ENCODE measurements around the gene EEFSEC. TPM values are rescaled to one million over a fixed set of nuclear protein-coding genes. Genes with fewer than 3 reads are reported as not detected.

Gene EEFSEC
- total RNA-seq, 4 donors from 2014 or later, result 9.1 to 17.4 (median 15.8) TPM

DNA sequence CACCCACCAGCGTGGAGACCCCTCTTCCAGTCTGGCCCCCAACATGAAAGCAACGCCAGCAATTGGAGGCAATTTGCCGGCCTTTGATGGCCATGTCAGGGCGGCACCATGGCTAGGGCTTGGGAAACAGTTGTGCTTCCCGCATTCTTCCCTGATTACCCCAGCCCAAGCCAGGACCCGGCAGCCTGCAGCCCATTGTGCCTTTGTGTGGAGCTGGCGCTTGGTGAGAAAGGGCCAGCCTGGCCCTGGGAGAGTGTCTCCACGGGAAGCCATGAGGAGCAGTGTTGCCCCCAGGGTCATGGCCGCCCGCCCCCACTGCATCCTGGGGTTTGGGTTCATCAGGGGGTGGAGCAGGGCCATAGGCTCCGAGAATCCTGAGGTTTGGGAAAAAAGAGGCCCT, 247.4 kb downstream of the EEFSEC start:
- H3K36me3 ChIP-seq, result peaks cover 0 to 3% (median 0%) of the 10 kb centered on the region in 4 donors
- no peak for TF ChIP-seq POLR2AphosphoS5 (IDR thresholded peaks at IDR 0.05)
- TF ChIP-seq POLR2A (IDR thresholded peaks at IDR 0.05; ENCODE audit: low read depth), result no peak
- TF ChIP-seq, protein P1, sequence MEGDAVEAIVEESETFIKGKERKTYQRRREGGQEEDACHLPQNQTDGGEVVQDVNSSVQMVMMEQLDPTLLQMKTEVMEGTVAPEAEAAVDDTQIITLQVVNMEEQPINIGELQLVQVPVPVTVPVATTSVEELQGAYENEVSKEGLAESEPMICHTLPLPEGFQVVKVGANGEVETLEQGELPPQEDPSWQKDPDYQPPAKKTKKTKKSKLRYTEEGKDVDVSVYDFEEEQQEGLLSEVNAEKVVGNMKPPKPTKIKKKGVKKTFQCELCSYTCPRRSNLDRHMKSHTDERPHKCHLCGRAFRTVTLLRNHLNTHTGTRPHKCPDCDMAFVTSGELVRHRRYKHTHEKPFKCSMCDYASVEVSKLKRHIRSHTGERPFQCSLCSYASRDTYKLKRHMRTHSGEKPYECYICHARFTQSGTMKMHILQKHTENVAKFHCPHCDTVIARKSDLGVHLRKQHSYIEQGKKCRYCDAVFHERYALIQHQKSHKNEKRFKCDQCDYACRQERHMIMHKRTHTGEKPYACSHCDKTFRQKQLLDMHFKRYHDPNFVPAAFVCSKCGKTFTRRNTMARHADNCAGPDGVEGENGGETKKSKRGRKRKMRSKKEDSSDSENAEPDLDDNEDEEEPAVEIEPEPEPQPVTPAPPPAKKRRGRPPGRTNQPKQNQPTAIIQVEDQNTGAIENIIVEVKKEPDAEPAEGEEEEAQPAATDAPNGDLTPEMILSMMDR (IDR thresholded peaks at IDR 0.05), result no peak
- no peak for TF ChIP-seq EP300 (IDR thresholded peaks at IDR 0.05)
- no peak for DNase-seq (ENCODE audit: extremely low spot score)
- H3K4me1 ChIP-seq, result peaks cover 0 to 7% (median under 1%) of the 10 kb centered on the region in 4 donors
- H3K27ac ChIP-seq (replicated peaks in 1 of 4), result no peak overlapping the region
- H3K9me3 ChIP-seq, result no peaks in the 10 kb centered on the region
- 82% methylated on average over 4 of the region's 11 CpGs for WGBS
- no peaks in the 10 kb centered on the region for H3K27me3 ChIP-seq
- intact Hi-C loops (cut with DNase I), result no loop called here
- H3K4me3 ChIP-seq, result no peak overlapping the region

DNA sequence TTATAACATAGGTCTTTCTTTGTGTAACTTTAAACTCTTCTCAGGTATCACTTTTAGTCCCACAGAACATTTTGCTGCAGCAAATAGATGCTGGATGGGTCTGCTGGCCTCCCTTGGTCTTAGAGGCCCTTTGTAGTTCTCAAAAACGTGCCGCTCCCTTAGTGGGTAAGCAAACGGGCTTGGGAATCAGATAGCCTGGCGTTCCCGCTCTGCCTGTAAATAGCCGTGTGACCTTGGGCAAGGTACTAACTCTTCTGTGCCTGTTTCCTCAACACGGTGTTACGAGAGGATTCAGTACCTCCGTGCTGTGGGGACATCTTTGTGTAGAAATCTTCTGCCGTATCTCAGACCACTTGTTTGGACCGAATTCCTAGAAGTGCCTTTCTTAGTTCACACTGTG, 249.0 kb downstream of the EEFSEC start:
- DNase-seq (ENCODE audit: extremely low spot score), result no peak
- Histone ChIP-seq H3K9me3 (no peaks in the 10 kb centered on the region), H3K4me1 (peaks cover 0 to 6% (median 0%) of the 10 kb centered on the region in 4 donors), H3K4me3 (no peak overlapping the region), H3K36me3 (peaks cover 0 to 3% (median 0%) of the 10 kb centered on the region in 4 donors), H3K27me3 (no peaks in the 10 kb centered on the region), H3K27ac (replicated peaks in 1 of 4) (no peak overlapping the region)
- WGBS, result 92% methylated on average over 11 of the region's 11 CpGs
- intact Hi-C loops (cut with DNase I), result no loop called here
- TF ChIP-seq POLR2AphosphoS5 (IDR thresholded peaks at IDR 0.05) (no peak), POLR2A (IDR thresholded peaks at IDR 0.05; ENCODE audit: low read depth) (no peak), EP300 (IDR thresholded peaks at IDR 0.05) (no peak)
- TF ChIP-seq, protein P1 (IDR thresholded peaks at IDR 0.05), result no peak

DNA sequence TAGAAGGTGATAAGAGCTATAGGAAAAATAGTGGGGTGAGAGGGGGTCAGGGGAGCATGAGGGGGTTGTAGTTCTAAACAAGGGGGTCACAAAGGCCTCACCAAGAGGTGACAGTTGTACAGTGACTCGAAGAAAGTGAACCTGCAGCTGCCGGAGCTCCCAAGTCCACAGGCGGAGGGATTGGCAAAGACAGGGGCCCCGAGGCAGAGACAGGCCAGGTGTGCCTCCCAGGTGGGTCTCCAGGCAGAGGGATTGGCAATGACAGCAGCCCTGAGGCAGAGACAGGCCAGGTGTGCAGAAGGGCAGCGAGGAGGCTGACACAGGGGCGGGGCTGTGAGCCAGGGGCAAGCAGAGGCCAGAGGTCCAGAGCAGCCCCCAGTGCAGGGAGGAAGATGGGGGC, 249.7 kb downstream of the EEFSEC start:
- no peak for TF ChIP-seq EP300 (IDR thresholded peaks at IDR 0.05)
- TF ChIP-seq POLR2A (IDR thresholded peaks at IDR 0.05; ENCODE audit: low read depth), result no peak
- TF ChIP-seq, protein P1 (IDR thresholded peaks at IDR 0.05), result no peak
- Histone ChIP-seq H3K27ac (replicated peaks in 1 of 4) (no peak overlapping the region), H3K9me3 (no peaks in the 10 kb centered on the region), H3K4me1 (peaks cover 0 to 6% (median 0%) of the 10 kb centered on the region in 4 donors), H3K27me3 (no peaks in the 10 kb centered on the region), H3K4me3 (no peak overlapping the region), H3K36me3 (peaks cover 0 to 7% (median 2%) of the 10 kb centered on the region in 4 donors)
- 95% methylated on average over 6 of the region's 6 CpGs for WGBS
- intact Hi-C loops (cut with DNase I), result no loop called here
- no peak for DNase-seq (ENCODE audit: extremely low spot score)

DNA sequence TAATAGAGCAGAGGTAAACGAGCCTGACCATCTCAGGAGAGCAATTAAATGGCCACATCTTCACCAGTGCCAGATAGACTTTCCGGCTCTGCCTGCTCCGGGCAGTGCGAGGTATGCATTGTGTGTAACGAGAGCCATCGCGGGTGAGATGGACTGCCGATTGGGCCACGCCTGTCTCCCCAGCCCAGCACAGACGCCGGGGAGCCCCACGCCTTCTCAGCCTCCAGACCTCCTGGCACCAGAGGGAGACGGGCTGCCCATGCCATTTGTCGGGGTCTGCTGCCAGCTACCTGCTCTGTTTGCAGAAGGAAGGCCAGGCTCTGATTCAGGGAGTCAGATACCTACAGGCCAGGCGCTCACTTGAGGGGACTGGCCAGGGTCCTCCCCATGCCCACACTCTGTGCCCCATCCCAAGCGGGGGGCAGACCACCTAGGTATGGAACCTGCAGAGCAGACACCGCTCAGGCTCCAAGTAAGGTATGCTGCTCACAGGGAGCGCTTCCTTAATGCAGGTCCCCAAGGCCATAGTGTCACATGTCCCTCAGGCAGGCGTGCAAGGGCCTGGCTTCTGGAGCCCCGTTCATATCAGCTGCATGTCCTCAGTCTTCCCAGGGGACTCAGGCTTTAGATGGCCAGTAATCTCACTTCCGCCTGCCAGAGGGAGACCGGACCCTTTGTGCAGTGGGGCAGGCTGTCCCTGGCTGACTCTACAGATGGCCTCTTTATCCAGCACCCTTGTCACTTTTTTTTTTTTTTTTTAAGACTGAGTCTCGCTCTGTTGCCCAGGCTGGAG, 251.2 kb downstream of the EEFSEC start:
- H3K4me1 ChIP-seq, result no peaks in the 10 kb centered on the region
- no peak for DNase-seq (ENCODE audit: extremely low spot score)
- H3K27me3 ChIP-seq, result no peaks in the 10 kb centered on the region
- H3K27ac ChIP-seq (replicated peaks in 1 of 4), result no peak overlapping the region
- no peak overlapping the region for H3K4me3 ChIP-seq
- TF ChIP-seq POLR2AphosphoS5 (IDR thresholded peaks at IDR 0.05), result no peak
- no peak for TF ChIP-seq EP300 (IDR thresholded peaks at IDR 0.05)
- no peak for TF ChIP-seq POLR2A (IDR thresholded peaks at IDR 0.05; ENCODE audit: low read depth)
- TF ChIP-seq, protein P1 (IDR thresholded peaks at IDR 0.05), result no peak
- H3K9me3 ChIP-seq, result no peaks in the 10 kb centered on the region
- WGBS, result 74% methylated on average over 8 of the region's 23 CpGs
- H3K36me3 ChIP-seq, result peaks cover 0 to 20% (median 7%) of the 10 kb centered on the region in 4 donors
- intact Hi-C loops (cut with DNase I), result no loop called here
